ENCODE measurements around the gene NUP160. TPM values are rescaled to one million over a fixed set of nuclear protein-coding genes. Genes with fewer than 3 reads are reported as not detected.

NUP160 gene
- total and polyA plus RNA-seq, 2 of the 13 experiments (the other 11 are each of a cell fraction or from before 2014, with no cell fraction given): 28.3 to 43.5 TPM

GRCh38 chr11:47889714-47890441 is 41.7 kb upstream of the NUP160 start:
- no peak overlapping the region for H2AFZ ChIP-seq (ENCODE audit: low read length)
- H3K27ac ChIP-seq (ENCODE audit: extremely low read length, insufficient read depth, low read length): no peak overlapping the region
- H3K79me2 ChIP-seq (ENCODE audit: insufficient read depth, low read length): no peaks in the 10 kb centered on the region
- in situ Hi-C loops (cut with HindIII; ENCODE audit: extremely low pct_ligation_motif_present, low pct_unique_long_range_greater_than_20kb) (no loop called here), intact Hi-C loops (cut with micrococcal nuclease; ENCODE audit: unreplicated experiment) (no loop called here)
- peaks cover 12% of the 10 kb centered on the region for H3K4me1 ChIP-seq (ENCODE audit: insufficient read depth, low read length)
- TF ChIP-seq TGIF2 (CRISPR knock-in tag; IDR thresholded peaks at IDR 0.05) (no peak), ZNF816 (CRISPR knock-in tag; IDR thresholded peaks at IDR 0.05; ENCODE audit: borderline replicate concordance) (no peak), ZSCAN30 (CRISPR knock-in tag; IDR thresholded peaks at IDR 0.05) (no peak), RFX3 (CRISPR knock-in tag; IDR thresholded peaks at IDR 0.05) (no peak), MTA1 (CRISPR knock-in tag; IDR thresholded peaks at IDR 0.05; ENCODE audit: borderline replicate concordance) (no peak), CC2D1A (CRISPR knock-in tag; IDR thresholded peaks at IDR 0.05) (no peak), U2AF1 (optimal IDR thresholded peaks at IDR 0.05; ENCODE audit: low read depth, low read length) (no peak), ZNF556 (CRISPR knock-in tag; IDR thresholded peaks at IDR 0.05; ENCODE audit: borderline replicate concordance) (no peak), SSRP1 (CRISPR knock-in tag; IDR thresholded peaks at IDR 0.05) (no peak), SNAI1 (CRISPR knock-in tag; IDR thresholded peaks at IDR 0.05; ENCODE audit: borderline replicate concordance) (no peak), U2AF2 (IDR thresholded peaks at IDR 0.05; ENCODE audit: low read depth, low read length) (no peak), ARID2 (CRISPR knock-in tag; IDR thresholded peaks at IDR 0.05; ENCODE audit: borderline replicate concordance) (no peak), SKIL (CRISPR knock-in tag; IDR thresholded peaks at IDR 0.05; ENCODE audit: borderline replicate concordance) (no peak), ZNF460 (CRISPR knock-in tag; IDR thresholded peaks at IDR 0.05; ENCODE audit: borderline replicate concordance) (no peak)
- TF ChIP-seq, protein P1, sequence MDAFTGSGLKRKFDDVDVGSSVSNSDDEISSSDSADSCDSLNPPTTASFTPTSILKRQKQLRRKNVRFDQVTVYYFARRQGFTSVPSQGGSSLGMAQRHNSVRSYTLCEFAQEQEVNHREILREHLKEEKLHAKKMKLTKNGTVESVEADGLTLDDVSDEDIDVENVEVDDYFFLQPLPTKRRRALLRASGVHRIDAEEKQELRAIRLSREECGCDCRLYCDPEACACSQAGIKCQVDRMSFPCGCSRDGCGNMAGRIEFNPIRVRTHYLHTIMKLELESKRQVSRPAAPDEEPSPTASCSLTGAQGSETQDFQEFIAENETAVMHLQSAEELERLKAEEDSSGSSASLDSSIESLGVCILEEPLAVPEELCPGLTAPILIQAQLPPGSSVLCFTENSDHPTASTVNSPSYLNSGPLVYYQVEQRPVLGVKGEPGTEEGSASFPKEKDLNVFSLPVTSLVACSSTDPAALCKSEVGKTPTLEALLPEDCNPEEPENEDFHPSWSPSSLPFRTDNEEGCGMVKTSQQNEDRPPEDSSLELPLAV (CRISPR knock-in tag; conservative IDR thresholded peaks at IDR 0.05; ENCODE audit: low read depth): no peak
- TF ChIP-seq, protein P2, sequence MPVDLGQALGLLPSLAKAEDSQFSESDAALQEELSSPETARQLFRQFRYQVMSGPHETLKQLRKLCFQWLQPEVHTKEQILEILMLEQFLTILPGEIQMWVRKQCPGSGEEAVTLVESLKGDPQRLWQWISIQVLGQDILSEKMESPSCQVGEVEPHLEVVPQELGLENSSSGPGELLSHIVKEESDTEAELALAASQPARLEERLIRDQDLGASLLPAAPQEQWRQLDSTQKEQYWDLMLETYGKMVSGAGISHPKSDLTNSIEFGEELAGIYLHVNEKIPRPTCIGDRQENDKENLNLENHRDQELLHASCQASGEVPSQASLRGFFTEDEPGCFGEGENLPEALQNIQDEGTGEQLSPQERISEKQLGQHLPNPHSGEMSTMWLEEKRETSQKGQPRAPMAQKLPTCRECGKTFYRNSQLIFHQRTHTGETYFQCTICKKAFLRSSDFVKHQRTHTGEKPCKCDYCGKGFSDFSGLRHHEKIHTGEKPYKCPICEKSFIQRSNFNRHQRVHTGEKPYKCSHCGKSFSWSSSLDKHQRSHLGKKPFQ (CRISPR knock-in tag; IDR thresholded peaks at IDR 0.05; ENCODE audit: insufficient replicate concordance): no peak
- FAIRE-seq: no peak
- no peaks in the 10 kb centered on the region for H3K36me3 ChIP-seq (replicated peaks in 1 of 2; ENCODE audit: control insufficient read depth in 1 of 2, insufficient read depth in 2 of 2, low read length in 2 of 2)
- ChIA-PET CTCF (ENCODE audit: low intra/inter-chr PET ratio, low total read pairs) (no interaction called here), POLR2A (no interaction called here)
- BruUV-seq (replicated peaks): no TSS peak
- 37% methylated on average over 4 of the region's 4 CpGs for WGBS (ENCODE audit: low lambda C conversion rate)
- no peaks in the 10 kb centered on the region for H3K9me3 ChIP-seq (ENCODE audit: low read length)
- ATAC-seq: no peak
- H3K4me3 ChIP-seq (replicated peaks in 1 of 3; ENCODE audit: insufficient read depth in 1 of 3, low read depth in 2 of 3, low read length in 3 of 3): no peak overlapping the region
- no peak for DNase-seq (ENCODE audit: low spot score)
- H3K9ac ChIP-seq (ENCODE audit: insufficient read depth, low read depth, low read length): no peak overlapping the region
- no peak overlapping the region for H3K4me2 ChIP-seq (ENCODE audit: low read depth, low read length)
- no peaks in the 10 kb centered on the region for H3K27me3 ChIP-seq (ENCODE audit: control insufficient read depth in 1 of 2, insufficient read depth in 2 of 2, low read length in 2 of 2)
- no peaks in the 10 kb centered on the region for H4K20me1 ChIP-seq (ENCODE audit: insufficient read depth, low read length)

Data from HepG2 (cell line).